NT2/D1 (cell line): ENCODE measurements around the gene HRH3.

Experiments used
- SUZ12 ChIP-seq: IDR thresholded peaks from 2 replicates; pipeline ENCODE4 v1.6.1; 2011; ENCODE audit not compliant: insufficient read length, insufficient read depth; ENCODE audit errors: extremely low read depth
- YY1 ChIP-seq: IDR thresholded peaks from 2 replicates; pipeline ENCODE4 v1.6.1; 2011; ENCODE audit not compliant: insufficient read length, insufficient read depth
- ZNF274 ChIP-seq: IDR thresholded peaks from 2 replicates; pipeline ENCODE4 v1.6.1; 2011; ENCODE audit warnings: mild to moderate bottlenecking, low read depth, low read length

GRCh38 chr20:62168890-62169435 lies 51.1 kb downstream of the HRH3 start:
- TF ChIP-seq YY1 (no peak), ZNF274 (no peak), SUZ12 (no peak)
